SU-DHL-6 (cell line): Measurements from ENCODE around the gene SPATA7.

Source experiments
- H2AFZ ChIP-seq: fragments of 200-600 bp; sonication (generic); 2 replicates; pipeline ENCODE4 v1.6.1; 2014; ENCODE audit warnings: low read depth, mild to moderate bottlenecking, moderate library complexity, mixed read lengths, antibody characterized with exemption, low read length; ENCODE audit not compliant: severe bottlenecking
- H3F3A ChIP-seq: fragments of 200-600 bp; shearing (Covaris generic); 2 replicates; pipeline ENCODE4 v1.6.0; 2016; ENCODE audit warnings: antibody characterized with exemption, mild to moderate bottlenecking; ENCODE audit not compliant: insufficient read depth
- H3K27ac ChIP-seq: fragments of 200-600 bp; sonication (generic); 2 replicates; pipeline ENCODE4 v1.5.1; 2016; ENCODE audit warnings: low read depth, mild to moderate bottlenecking, low read length, moderate library complexity, mixed read lengths
- H3K27me3 ChIP-seq: fragments of 200-600 bp; sonication (generic), shearing (Covaris generic); 2 replicates; pipeline ENCODE4 v1.6.0; 2014; ENCODE audit warnings: mild to moderate bottlenecking, low read length
- H3K36me3 ChIP-seq: fragments of 200-600 bp; sonication (generic); 2 replicates; pipeline ENCODE4 v1.6.1; 2014; ENCODE audit warnings: mild to moderate bottlenecking, low read length, mixed read lengths
- H3K4me2 ChIP-seq: fragments of 300-600, 200-600 bp; shearing (Covaris generic), sonication (generic); 2 replicates; pipeline ENCODE4 v1.6.0; 2014; ENCODE audit warnings: low read length, low read depth, mild to moderate bottlenecking; ENCODE audit not compliant: poor library complexity, severe bottlenecking
- H3K4me3 ChIP-seq: fragments of 200-600 bp; sonication (generic); 2 replicates; pipeline ENCODE4 v1.5.1; 2014; ENCODE audit warnings: antibody characterized with exemption, low read length, mild to moderate bottlenecking, mixed read lengths; ENCODE audit not compliant: insufficient read depth, poor library complexity, severe bottlenecking
- H3K79me2 ChIP-seq: fragments of 200-600 bp; sonication (generic); 2 replicates; pipeline ENCODE4 v1.6.1; 2014; ENCODE audit warnings: mild to moderate bottlenecking, low read length, moderate library complexity; ENCODE audit not compliant: insufficient read depth
- H3K9ac ChIP-seq: fragments of 200-600 bp; sonication (generic); 2 replicates; pipeline ENCODE4 v1.7.0; 2014; ENCODE audit warnings: mild to moderate bottlenecking, low read length
- H3K9me2 ChIP-seq: fragments of 200-600 bp; sonication (generic); replicated peaks from 2 replicates; pipeline ENCODE4 v1.6.1; 2014; ENCODE audit warnings: low read length; ENCODE audit not compliant: insufficient read depth
- H3K9me3 ChIP-seq: fragments of 200-600 bp; sonication (generic); 2 replicates; pipeline ENCODE4 v1.6.1; 2014; ENCODE audit warnings: low read length, mixed read lengths; ENCODE audit not compliant: insufficient read depth
- H4K20me1 ChIP-seq: fragments of 200-600 bp; sonication (generic); 2 replicates; pipeline ENCODE4 v1.6.1; 2014; ENCODE audit warnings: low read depth, mild to moderate bottlenecking, antibody characterized with exemption, low read length, moderate library complexity, mixed read lengths
- CTCF ChIP-seq: fragments of 200-600 bp; sonication (generic); IDR thresholded peaks from one replicate; pipeline ENCODE4 v1.5.1; 2017; ENCODE audit warnings: antibody characterized with exemption, mild to moderate bottlenecking, low read length, moderate library complexity; ENCODE audit not compliant: insufficient read depth, poor library complexity, severe bottlenecking
- EZH2phosphoT487 ChIP-seq: fragments of 200-600 bp; sonication (generic), shearing (Covaris generic); conservative IDR thresholded peaks from 2 replicates; pipeline ENCODE4 v1.6.1; 2018; ENCODE audit warnings: mild to moderate bottlenecking, antibody characterized with exemption, low read length, moderate library complexity, mixed read lengths

The SPATA7 gene

GRCh38 chr14:88346048-88346639, 39.3 kb upstream of the SPATA7 start:
- Histone ChIP-seq H3K36me3 (no peaks in the 10 kb centered on the region), H3K79me2 (no peaks in the 10 kb centered on the region), H3K27ac (no peak overlapping the region), H3K9me3 (no peaks in the 10 kb centered on the region), H3K4me3 (no peak overlapping the region), H2AFZ (no peak overlapping the region), H4K20me1 (no peaks in the 10 kb centered on the region), H3F3A (no peaks in the 10 kb centered on the region), H3K27me3 (no peaks in the 10 kb centered on the region), H3K9ac (no peak overlapping the region), H3K4me2 (no peak overlapping the region), H3K9me2 (no peaks in the 10 kb centered on the region)
- no peak for TF ChIP-seq EZH2phosphoT487

- TF ChIP-seq CTCF (no peak), EZH2phosphoT487 (no peak)
- no peaks in the 10 kb centered on the region for H3F3A ChIP-seq
- H3K4me3 ChIP-seq = no peak overlapping the region
- H3K9me2 ChIP-seq = no peaks in the 10 kb centered on the region
- no peaks in the 10 kb centered on the region for H4K20me1 ChIP-seq
- H3K79me2 ChIP-seq = no peaks in the 10 kb centered on the region
- H3K36me3 ChIP-seq = no peaks in the 10 kb centered on the region
- no peak overlapping the region for H3K9ac ChIP-seq
- H3K27me3 ChIP-seq = no peaks in the 10 kb centered on the region
- no peaks in the 10 kb centered on the region for H3K9me3 ChIP-seq
- no peak overlapping the region for H3K4me2 ChIP-seq
- H3K27ac ChIP-seq = no peak overlapping the region
- H2AFZ ChIP-seq = no peak overlapping the region
These were observed 36.9 kb upstream of the SPATA7 start for GRCh38 chr14:88348546-88348945.

- H4K20me1 ChIP-seq = no peaks in the 10 kb centered on the region
- no peaks in the 10 kb centered on the region for H3F3A ChIP-seq
- H3K27me3 ChIP-seq = no peaks in the 10 kb centered on the region
- no peaks in the 10 kb centered on the region for H3K9me3 ChIP-seq
- no peak overlapping the region for H3K27ac ChIP-seq
- H3K79me2 ChIP-seq = no peaks in the 10 kb centered on the region
- H3K4me2 ChIP-seq = no peak overlapping the region
- H3K36me3 ChIP-seq = no peaks in the 10 kb centered on the region
- no peak for TF ChIP-seq EZH2phosphoT487
- no peak for TF ChIP-seq CTCF
- H3K4me3 ChIP-seq = no peak overlapping the region
- H2AFZ ChIP-seq = no peak overlapping the region
- H3K9me2 ChIP-seq = no peaks in the 10 kb centered on the region
- H3K9ac ChIP-seq = no peak overlapping the region
These were observed 33.3 kb upstream of the SPATA7 start for GRCh38 chr14:88351966-88352691.

- Histone ChIP-seq H3K9me3 (no peaks in the 10 kb centered on the region), H3K9me2 (no peaks in the 10 kb centered on the region), H3F3A (no peaks in the 10 kb centered on the region), H3K27ac (no peak overlapping the region), H4K20me1 (no peaks in the 10 kb centered on the region), H2AFZ (no peak overlapping the region), H3K27me3 (no peaks in the 10 kb centered on the region), H3K4me3 (no peak overlapping the region), H3K79me2 (no peaks in the 10 kb centered on the region), H3K9ac (no peak overlapping the region), H3K36me3 (no peaks in the 10 kb centered on the region), H3K4me2 (no peak overlapping the region)
- TF ChIP-seq CTCF = no peak
- no peak for TF ChIP-seq EZH2phosphoT487
These were observed 32.8 kb upstream of the SPATA7 start for GRCh38 chr14:88352698-88353097.
